Esophagus muscularis mucosa (tissue), 4 donors: Measurements from ENCODE around the gene CEP57. TPM values are rescaled to one million over a fixed set of nuclear protein-coding genes. Genes with fewer than 3 reads are reported as not detected.

ENCODE experiments used
- DNase-seq: peaks from one replicate; pipeline ENCODE4 v3.0.0-alpha.2; 2017; ENCODE audit errors: extremely low spot score
- H3K27ac ChIP-seq, 4 donors: fragments of 200-600 bp; sonication (generic); replicated peaks in 1 of 4; 1 replicate in 3 of 4; 2 replicates in 1 of 4; pipeline ENCODE4 v1.5.1; 2016 to 2019; ENCODE audit warnings: mild to moderate bottlenecking in 1 of 4
- H3K27me3 ChIP-seq, 4 donors: fragments of 200-600 bp; sonication (generic); one replicate each; pipeline versions ENCODE4 v1.5.1 to v1.6.0; 2016 to 2019
- H3K36me3 ChIP-seq, 4 donors: fragments of 200-600 bp; sonication (generic); one replicate each; pipeline ENCODE4 v1.5.1; 2016 to 2019
- H3K4me1 ChIP-seq, 4 donors: fragments of 200-600 bp; sonication (generic); one replicate each; pipeline ENCODE4 v1.5.1; 2016 to 2019
- H3K4me3 ChIP-seq, 4 donors: fragments of 200-600 bp; sonication (generic); 1 replicate in 2 of 4; 2 replicates in 2 of 4; pipeline ENCODE4 v1.5.1; 2016 to 2019; ENCODE audit warnings: mild to moderate bottlenecking in 4 of 4, moderate library complexity in 1 of 4
- H3K9me3 ChIP-seq, 4 donors: fragments of 200-600 bp; sonication (generic); 1 replicate in 3 of 4; 2 replicates in 1 of 4; pipeline ENCODE4 v1.5.1; 2016 to 2019
- CTCF ChIP-seq, 3 experiments: fragments of 200-600 bp in 2 of 3; fragments of 450-650 bp in 1 of 3; sonication (generic) in 2 of 3; IDR thresholded peaks; one replicate each; pipeline ENCODE4 v1.5.1; 2017 to 2019; ENCODE audit warnings: antibody characterized with exemption in 3 of 3, mild to moderate bottlenecking in 2 of 3, moderate library complexity in 1 of 3
- EP300 ChIP-seq: sonication (generic); formaldehyde crosslinking; IDR thresholded peaks from one replicate; pipeline ENCODE4 v1.6.1; 2017; ENCODE audit warnings: antibody characterized with exemption
- POLR2A ChIP-seq: fragments of 450-650 bp; IDR thresholded peaks from one replicate; pipeline ENCODE4 v1.6.1; 2017; ENCODE audit warnings: antibody characterized with exemption, moderate library complexity, mild to moderate bottlenecking, low read depth
- POLR2AphosphoS5 ChIP-seq, 2 donors: sonication (generic); formaldehyde crosslinking; IDR thresholded peaks; one replicate each; pipeline ENCODE4 v1.6.1; 2017; ENCODE audit warnings: antibody characterized with exemption in 2 of 2
- WGBS: methylation state at CpG from one replicate; pipeline ENCODE4 v1.1.5; 2018; 5-methylcytosine and 5-hydroxymethylcytosine counted together
- intact Hi-C: fragments of 100-400 bp; cut with DNase I; formaldehyde crosslinking; loops from one replicate; pipeline ENCODE4 v1.15.1; 2023
- total RNA-seq, 4 donors: library from RNA; depleted of rRNA; stranded (reverse); fragments of >200 nt; gene quantifications; one replicate each; pipeline versions ENCODE4 v1.1.0 to v1.2.1, GENCODE V29; 2016

The CEP57 gene
- total RNA-seq, 4 donors from 2014 or later = 22.9 to 46.9 (median 23.9) TPM

GRCh38 chr11:95796501-95796900, 6.2 kb downstream of the CEP57 start:
- intact Hi-C loops = loop anchor here (10.0 kb wide), 1 partner anchor 822 kb away; the partner anchor contains the start of genes CWC15 and KDM4D
- Histone ChIP-seq H3K4me3 (no peak overlapping the region), H3K36me3 (peaks cover 5 to 21% (median 17%) of the 10 kb centered on the region in 4 donors), H3K9me3 (no peaks in the 10 kb centered on the region), H3K27me3 (no peaks in the 10 kb centered on the region), H3K4me1 (peaks cover 9 to 13% (median 11%) of the 10 kb centered on the region in 4 donors), H3K27ac (no peak overlapping the region)
- TF ChIP-seq CTCF (IDR thresholded peaks at IDR 0.05) = no peak
- no peak for TF ChIP-seq POLR2AphosphoS5 (IDR thresholded peaks at IDR 0.05)
- TF ChIP-seq EP300 = no peak
- TF ChIP-seq POLR2A = no peak
- no peak for DNase-seq
- 79% methylated on average over 4 of the region's 4 CpGs for WGBS

- no peak for DNase-seq
- no peak for TF ChIP-seq POLR2A
- TF ChIP-seq EP300 = no peak
- no peak for TF ChIP-seq CTCF (IDR thresholded peaks at IDR 0.05)
- TF ChIP-seq POLR2AphosphoS5 (IDR thresholded peaks at IDR 0.05) = no peak
- Histone ChIP-seq H3K4me1 (no peaks in the 10 kb centered on the region), H3K27ac (no peak overlapping the region), H3K9me3 (no peaks in the 10 kb centered on the region), H3K36me3 (peaks cover 5 to 44% (median 19%) of the 10 kb centered on the region in 4 donors), H3K4me3 (no peak overlapping the region), H3K27me3 (no peaks in the 10 kb centered on the region)
- 85% methylated on average over 1 of the region's 1 CpG for WGBS
- intact Hi-C loops = loop anchor here (10.0 kb wide), 1 partner anchor 825 kb away; the partner anchor contains the start of genes CWC15 and KDM4D
Observed at GRCh38 chr11:95799546-95799945, 9.2 kb downstream of the CEP57 start.

- WGBS = 95% methylated on average over 12 of the region's 12 CpGs
- TF ChIP-seq CTCF (IDR thresholded peaks at IDR 0.05) (no peak), POLR2A (no peak), EP300 (no peak), POLR2AphosphoS5 (IDR thresholded peaks at IDR 0.05) (no peak)
- no peak for DNase-seq
- H3K4me3 ChIP-seq = no peak overlapping the region
- no peaks in the 10 kb centered on the region for H3K4me1 ChIP-seq
- no peak overlapping the region for H3K27ac ChIP-seq
- peaks cover 5 to 44% (median 19%) of the 10 kb centered on the region in 4 donors for H3K36me3 ChIP-seq
- no peaks in the 10 kb centered on the region for H3K27me3 ChIP-seq
- intact Hi-C loops = no loop called here
- H3K9me3 ChIP-seq = no peaks in the 10 kb centered on the region
Observed at GRCh38 chr11:95800438-95800837, 10.1 kb downstream of the CEP57 start.

GRCh38 chr11:95802806-95803205, 12.5 kb downstream of the CEP57 start:
- Histone ChIP-seq H3K9me3 (no peaks in the 10 kb centered on the region), H3K27me3 (no peaks in the 10 kb centered on the region), H3K4me3 (no peak overlapping the region), H3K36me3 (peaks cover 8 to 57% (median 24%) of the 10 kb centered on the region in 4 donors), H3K27ac (no peak overlapping the region), H3K4me1 (no peaks in the 10 kb centered on the region)
- intact Hi-C loops = no loop called here
- TF ChIP-seq CTCF (IDR thresholded peaks at IDR 0.05) (no peak), POLR2AphosphoS5 (IDR thresholded peaks at IDR 0.05) (no peak), EP300 (no peak), POLR2A (no peak)
- WGBS = 93% methylated on average over 1 of the region's 1 CpG
- no peak for DNase-seq

GRCh38 chr11:95803973-95804372, 13.7 kb downstream of the CEP57 start:
- no peaks in the 10 kb centered on the region for H3K9me3 ChIP-seq
- H3K36me3 ChIP-seq = peaks cover 8 to 57% (median 24%) of the 10 kb centered on the region in 4 donors
- no peaks in the 10 kb centered on the region for H3K4me1 ChIP-seq
- H3K4me3 ChIP-seq = no peak overlapping the region
- H3K27ac ChIP-seq = no peak overlapping the region
- H3K27me3 ChIP-seq = no peaks in the 10 kb centered on the region
- no peak for TF ChIP-seq EP300
- no peak for TF ChIP-seq CTCF (IDR thresholded peaks at IDR 0.05)
- no peak for TF ChIP-seq POLR2A
- no peak for TF ChIP-seq POLR2AphosphoS5 (IDR thresholded peaks at IDR 0.05)
- no peak for DNase-seq
- intact Hi-C loops = no loop called here
- 97% methylated on average over 2 of the region's 2 CpGs for WGBS
